GM08714 (cell line): ENCODE measurements around the gene ZFAND6.

Experiments
- H3K4me3 ChIP-seq: fragments of 200-500 bp; sonication (Bioruptor generic); 2 replicates; pipeline ENCODE4 v1.5.1; 2014; ENCODE audit warnings: mild to moderate bottlenecking, low read length, inconsistent platforms
- ZNF274 ChIP-seq: IDR thresholded peaks from 2 replicates; pipeline ENCODE4 v1.6.1; 2012; ENCODE audit warnings: mild to moderate bottlenecking, low read depth, low read length

The ZFAND6 gene

GRCh38 chr15:80156176-80156720, 96.8 kb downstream of the ZFAND6 start:
- no peak for TF ChIP-seq ZNF274
- H3K4me3 ChIP-seq, result no peak overlapping the region

- no peak for TF ChIP-seq ZNF274
- H3K4me3 ChIP-seq, result no peak overlapping the region
These were observed 97.7 kb downstream of the ZFAND6 start for GRCh38 chr15:80157215-80157614.

- H3K4me3 ChIP-seq, result no peak overlapping the region
- no peak for TF ChIP-seq ZNF274
These were observed 99.8 kb downstream of the ZFAND6 start for GRCh38 chr15:80159301-80159700.

GRCh38 chr15:80159811-80160569, 100.5 kb downstream of the ZFAND6 start:
- TF ChIP-seq ZNF274, result no peak
- H3K4me3 ChIP-seq, result no peak overlapping the region

GRCh38 chr15:80160570-80161156, 101.2 kb downstream of the ZFAND6 start:
- TF ChIP-seq ZNF274, result no peak
- H3K4me3 ChIP-seq, result no peak overlapping the region

GRCh38 chr15:80161468-80162016, 102.1 kb downstream of the ZFAND6 start:
- no peak overlapping the region for H3K4me3 ChIP-seq
- no peak for TF ChIP-seq ZNF274

- H3K4me3 ChIP-seq, result no peak overlapping the region
- TF ChIP-seq ZNF274, result no peak
These were observed 102.6 kb downstream of the ZFAND6 start for GRCh38 chr15:80162059-80162554.

- no peak overlapping the region for H3K4me3 ChIP-seq
- no peak for TF ChIP-seq ZNF274
These were observed 103.7 kb downstream of the ZFAND6 start for GRCh38 chr15:80163217-80163616.

GRCh38 chr15:80163897-80164296, 104.4 kb downstream of the ZFAND6 start:
- no peak for TF ChIP-seq ZNF274
- no peak overlapping the region for H3K4me3 ChIP-seq

GRCh38 chr15:80167936-80168335, 108.5 kb downstream of the ZFAND6 start:
- TF ChIP-seq ZNF274, result no peak
- no peak overlapping the region for H3K4me3 ChIP-seq

GRCh38 chr15:80168421-80168820, 108.9 kb downstream of the ZFAND6 start:
- H3K4me3 ChIP-seq, result no peak overlapping the region
- no peak for TF ChIP-seq ZNF274

- no peak overlapping the region for H3K4me3 ChIP-seq
- TF ChIP-seq ZNF274, result no peak
These were observed 110.4 kb downstream of the ZFAND6 start for GRCh38 chr15:80169768-80170357.

GRCh38 chr15:80170596-80170995, 111.1 kb downstream of the ZFAND6 start:
- H3K4me3 ChIP-seq, result no peak overlapping the region
- TF ChIP-seq ZNF274, result no peak

GRCh38 chr15:80171787-80172186, 112.3 kb downstream of the ZFAND6 start:
- H3K4me3 ChIP-seq, result no peak overlapping the region
- no peak for TF ChIP-seq ZNF274
